Measurements from ENCODE around the gene SMIM38. TPM values are rescaled to one million over a fixed set of nuclear protein-coding genes. Genes with fewer than 3 reads are reported as not detected.

Gene SMIM38
- total RNA-seq, 1 donor from 2014 or later: 0.12 TPM

GRCh38 chr11:69158301-69159149 is 2.8 kb downstream of the SMIM38 start:
- no peak for DNase-seq (ENCODE audit: low spot score)
- no peak overlapping the region for H3K27ac Mint-ChIP-seq (ENCODE audit: unreplicated experiment)
- H3K27me3 Mint-ChIP-seq (ENCODE audit: low read depth): no peaks in the 10 kb centered on the region
- H3K9me3 Mint-ChIP-seq (ENCODE audit: low read depth): peaks cover 8% of the 10 kb centered on the region
- H3K4me1 Mint-ChIP-seq (ENCODE audit: low read depth): peaks cover 30% of the 10 kb centered on the region
- H3K36me3 Mint-ChIP-seq (ENCODE audit: low read depth): no peaks in the 10 kb centered on the region
- H3K4me3 Mint-ChIP-seq (ENCODE audit: unreplicated experiment): no peak overlapping the region
- TF ChIP-seq, protein P1, sequence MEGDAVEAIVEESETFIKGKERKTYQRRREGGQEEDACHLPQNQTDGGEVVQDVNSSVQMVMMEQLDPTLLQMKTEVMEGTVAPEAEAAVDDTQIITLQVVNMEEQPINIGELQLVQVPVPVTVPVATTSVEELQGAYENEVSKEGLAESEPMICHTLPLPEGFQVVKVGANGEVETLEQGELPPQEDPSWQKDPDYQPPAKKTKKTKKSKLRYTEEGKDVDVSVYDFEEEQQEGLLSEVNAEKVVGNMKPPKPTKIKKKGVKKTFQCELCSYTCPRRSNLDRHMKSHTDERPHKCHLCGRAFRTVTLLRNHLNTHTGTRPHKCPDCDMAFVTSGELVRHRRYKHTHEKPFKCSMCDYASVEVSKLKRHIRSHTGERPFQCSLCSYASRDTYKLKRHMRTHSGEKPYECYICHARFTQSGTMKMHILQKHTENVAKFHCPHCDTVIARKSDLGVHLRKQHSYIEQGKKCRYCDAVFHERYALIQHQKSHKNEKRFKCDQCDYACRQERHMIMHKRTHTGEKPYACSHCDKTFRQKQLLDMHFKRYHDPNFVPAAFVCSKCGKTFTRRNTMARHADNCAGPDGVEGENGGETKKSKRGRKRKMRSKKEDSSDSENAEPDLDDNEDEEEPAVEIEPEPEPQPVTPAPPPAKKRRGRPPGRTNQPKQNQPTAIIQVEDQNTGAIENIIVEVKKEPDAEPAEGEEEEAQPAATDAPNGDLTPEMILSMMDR (IDR thresholded peaks at IDR 0.05): no peak

GRCh38 chr11:69159150-69159852 is 3.6 kb downstream of the SMIM38 start:
- H3K36me3 Mint-ChIP-seq (ENCODE audit: low read depth): peaks cover 3% of the 10 kb centered on the region
- TF ChIP-seq, protein P1 (IDR thresholded peaks at IDR 0.05): no peak
- H3K27ac Mint-ChIP-seq (ENCODE audit: unreplicated experiment): no peak overlapping the region
- peaks cover 13% of the 10 kb centered on the region for H3K9me3 Mint-ChIP-seq (ENCODE audit: low read depth)
- H3K4me3 Mint-ChIP-seq (ENCODE audit: unreplicated experiment): no peak overlapping the region
- no peaks in the 10 kb centered on the region for H3K27me3 Mint-ChIP-seq (ENCODE audit: low read depth)
- peaks cover 29% of the 10 kb centered on the region for H3K4me1 Mint-ChIP-seq (ENCODE audit: low read depth)
- DNase-seq (ENCODE audit: low spot score): no peak

DNA sequence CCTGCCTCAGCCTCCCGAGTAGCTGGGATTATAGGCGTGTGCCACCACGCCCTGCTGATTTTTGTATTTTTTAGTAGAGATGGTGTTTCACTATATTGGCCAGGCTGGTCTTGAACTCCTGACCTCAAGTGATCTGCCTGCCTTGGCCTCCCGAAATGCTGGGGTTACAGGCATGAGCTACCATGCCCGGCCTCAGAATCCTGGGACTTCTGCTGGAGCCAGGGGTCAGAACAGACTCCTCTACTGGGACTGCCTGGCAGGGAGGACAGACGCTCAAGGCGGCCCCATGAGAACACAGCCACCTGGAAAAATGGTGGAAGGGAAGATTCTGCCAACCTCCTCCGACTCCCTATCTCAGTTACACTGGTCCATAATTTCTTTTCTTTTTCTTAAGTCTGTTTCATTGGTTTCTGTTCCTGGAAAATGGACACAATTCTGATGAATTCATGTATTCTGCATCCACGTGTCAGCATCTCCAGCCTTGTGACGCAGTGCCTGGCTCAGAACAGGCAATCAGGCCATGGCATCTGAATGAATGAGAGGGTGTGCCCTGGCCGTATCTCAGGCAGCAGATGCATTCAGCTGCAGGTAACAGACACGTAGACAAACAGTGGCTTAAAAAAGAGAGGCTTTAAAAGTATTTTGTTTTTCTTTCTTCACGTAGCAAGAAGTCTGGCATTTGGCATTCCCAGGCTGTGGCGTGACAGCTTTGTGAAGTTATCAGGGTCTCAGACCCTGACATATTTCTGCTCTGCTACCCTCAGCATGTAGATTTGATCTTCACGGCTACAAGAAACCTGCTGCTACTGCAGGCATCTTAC is 4.8 kb downstream of the SMIM38 start:
- DNase-seq (ENCODE audit: low spot score): no peak
- Mint-ChIP-seq H3K36me3 (ENCODE audit: low read depth) (peaks cover 3% of the 10 kb centered on the region), H3K4me3 (ENCODE audit: unreplicated experiment) (no peak overlapping the region), H3K27ac (ENCODE audit: unreplicated experiment) (no peak overlapping the region), H3K4me1 (ENCODE audit: low read depth) (peaks cover 31% of the 10 kb centered on the region), H3K27me3 (ENCODE audit: low read depth) (no peaks in the 10 kb centered on the region), H3K9me3 (ENCODE audit: low read depth) (peaks cover 13% of the 10 kb centered on the region)
- TF ChIP-seq, protein P1 (IDR thresholded peaks at IDR 0.05): no peak

- H3K27ac Mint-ChIP-seq (ENCODE audit: unreplicated experiment): no peak overlapping the region
- DNase-seq (ENCODE audit: low spot score): no peak
- TF ChIP-seq, protein P1 (IDR thresholded peaks at IDR 0.05): no peak
- no peak overlapping the region for H3K4me3 Mint-ChIP-seq (ENCODE audit: unreplicated experiment)
- H3K9me3 Mint-ChIP-seq (ENCODE audit: low read depth): peaks cover 13% of the 10 kb centered on the region
- H3K36me3 Mint-ChIP-seq (ENCODE audit: low read depth): peaks cover 3% of the 10 kb centered on the region
- H3K4me1 Mint-ChIP-seq (ENCODE audit: low read depth): peaks cover 36% of the 10 kb centered on the region
- H3K27me3 Mint-ChIP-seq (ENCODE audit: low read depth): no peaks in the 10 kb centered on the region
Observed at GRCh38 chr11:69161117-69161407, 5.3 kb downstream of the SMIM38 start.

GRCh38 chr11:69162505-69162904 is 6.8 kb downstream of the SMIM38 start:
- Mint-ChIP-seq H3K36me3 (ENCODE audit: low read depth) (peaks cover 3% of the 10 kb centered on the region), H3K4me3 (ENCODE audit: unreplicated experiment) (no peak overlapping the region), H3K4me1 (ENCODE audit: low read depth) (peaks cover 38% of the 10 kb centered on the region), H3K27ac (ENCODE audit: unreplicated experiment) (no peak overlapping the region), H3K27me3 (ENCODE audit: low read depth) (no peaks in the 10 kb centered on the region), H3K9me3 (ENCODE audit: low read depth) (peaks cover 13% of the 10 kb centered on the region)
- DNase-seq (ENCODE audit: low spot score): no peak
- TF ChIP-seq, protein P1 (IDR thresholded peaks at IDR 0.05): no peak

All from chondrocyte (in vitro differentiated cells).